ENCODE data around the gene MAP3K14.

The MAP3K14 gene

GRCh38 chr17:45338996-45339535 is 22.2 kb upstream of the MAP3K14 start:
- TF ChIP-seq CTCF (IDR thresholded peaks at IDR 0.05; ENCODE audit: insufficient read depth, missing control alignments), result no peak
- no peak for DNase-seq (ENCODE audit: insufficient read length, low spot score)
- no peak for FAIRE-seq

GRCh38 chr17:45338023-45338781 is 21.4 kb upstream of the MAP3K14 start:
- TF ChIP-seq CTCF (IDR thresholded peaks at IDR 0.05; ENCODE audit: insufficient read depth, missing control alignments), result no peak
- DNase-seq (ENCODE audit: insufficient read length, low spot score) (no peak), FAIRE-seq (no peak)

GRCh38 chr17:45336390-45337182 is 19.8 kb upstream of the MAP3K14 start:
- no peak for TF ChIP-seq CTCF (IDR thresholded peaks at IDR 0.05; ENCODE audit: insufficient read depth, missing control alignments)
- no peak for DNase-seq (ENCODE audit: insufficient read length, low spot score)
- no peak for FAIRE-seq

GRCh38 chr17:45335721-45336120 is 18.9 kb upstream of the MAP3K14 start:
- no peak for TF ChIP-seq CTCF (IDR thresholded peaks at IDR 0.05; ENCODE audit: insufficient read depth, missing control alignments)
- no peak for DNase-seq (ENCODE audit: insufficient read length, low spot score)
- FAIRE-seq, result no peak

- DNase-seq (ENCODE audit: insufficient read length, low spot score) (no peak), FAIRE-seq (no peak)
- no peak for TF ChIP-seq CTCF (IDR thresholded peaks at IDR 0.05; ENCODE audit: insufficient read depth, missing control alignments)
Measured at GRCh38 chr17:45334701-45335677, 18.2 kb upstream of the MAP3K14 start.

GRCh38 chr17:45334231-45334630 is 17.4 kb upstream of the MAP3K14 start:
- DNase-seq (ENCODE audit: insufficient read length, low spot score), result no peak
- FAIRE-seq, result no peak
- no peak for TF ChIP-seq CTCF (IDR thresholded peaks at IDR 0.05; ENCODE audit: insufficient read depth, missing control alignments)

Data from D721Med (cell line).